ENCODE data around the gene LRRC40.
"Not testable (repeated sequence)": the region's sequence is repeated elsewhere in the genome, so short reads cannot be mapped to it uniquely, and the experiment has no call there.

LRRC40 gene

GRCh38 chr1:70205434-70206118 lies at the start of gene LRRC40:
TSS of gene LRRC40 (minus strand) at chr1:70205579. CDS start at chr1:70205540, 39 bp downstream.
- DNase-seq (ENCODE audit: low read depth in 2 of 2) = peak; percentile 87 to 93

DNA sequence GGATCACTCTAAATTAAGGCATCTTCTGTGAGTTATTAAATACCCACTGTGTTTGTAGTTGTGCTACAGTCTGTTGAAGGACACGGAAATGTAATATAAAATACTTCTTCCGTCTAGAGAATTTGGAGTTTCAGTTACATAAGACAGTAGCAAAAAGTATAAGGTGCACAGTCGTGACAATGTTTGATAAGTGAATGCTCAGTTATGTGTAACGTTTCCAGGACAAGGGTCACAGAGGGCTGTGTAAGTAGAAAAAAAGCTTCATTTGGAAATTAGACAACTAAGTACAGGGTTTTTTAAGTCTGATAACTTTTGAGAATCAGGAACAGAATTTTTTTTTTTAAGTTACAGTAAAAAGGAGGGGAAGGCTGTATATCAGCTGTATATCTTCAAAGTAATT lies 43.4 kb upstream of the LRRC40 start:
- DNase-seq (ENCODE audit: low read depth in 2 of 2) = no peak

- DNase-seq (ENCODE audit: low read depth in 2 of 2) = no peak
Observed at GRCh38 chr1:70247768-70248167, 42.4 kb upstream of the LRRC40 start.

DNA sequence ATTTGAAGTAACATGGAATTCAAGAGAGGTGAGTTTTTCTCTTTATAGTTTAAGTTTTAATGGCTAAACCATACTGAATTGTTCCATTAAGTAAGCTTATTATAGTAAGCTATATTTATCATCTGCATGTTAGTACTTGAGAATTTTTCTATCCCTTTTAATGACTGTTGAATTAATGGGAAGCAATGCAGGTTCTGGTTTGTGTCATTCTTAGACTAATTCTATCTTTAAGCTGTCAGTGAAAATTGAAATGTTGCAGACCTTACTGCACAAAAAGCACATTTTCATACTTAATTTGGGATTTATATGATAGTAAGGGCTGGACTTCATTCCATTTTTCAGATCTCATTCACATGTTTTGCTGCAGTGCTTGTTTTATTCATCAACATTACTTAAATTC lies 41.7 kb upstream of the LRRC40 start:
- no peak for DNase-seq (ENCODE audit: low read depth in 2 of 2)

DNA sequence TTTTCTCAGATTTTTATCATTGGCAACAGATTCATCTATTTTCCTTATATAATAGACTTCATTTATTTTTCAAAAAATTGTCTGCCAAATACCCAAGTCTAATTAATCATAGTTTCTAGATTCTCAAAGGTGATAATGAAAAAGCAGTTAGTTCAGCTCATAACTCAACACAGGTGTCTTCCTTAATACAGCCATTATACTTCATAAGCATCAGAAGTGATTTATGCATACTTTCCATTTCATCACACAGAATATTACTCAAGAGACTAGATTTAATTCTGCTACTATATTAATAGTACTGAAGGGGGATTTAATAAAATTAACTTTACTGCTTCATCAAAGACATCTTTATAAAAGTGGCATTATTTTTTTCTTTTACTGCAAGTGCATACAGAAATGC lies 34.6 kb upstream of the LRRC40 start:
- no peak for DNase-seq (ENCODE audit: low read depth in 2 of 2)

DNA sequence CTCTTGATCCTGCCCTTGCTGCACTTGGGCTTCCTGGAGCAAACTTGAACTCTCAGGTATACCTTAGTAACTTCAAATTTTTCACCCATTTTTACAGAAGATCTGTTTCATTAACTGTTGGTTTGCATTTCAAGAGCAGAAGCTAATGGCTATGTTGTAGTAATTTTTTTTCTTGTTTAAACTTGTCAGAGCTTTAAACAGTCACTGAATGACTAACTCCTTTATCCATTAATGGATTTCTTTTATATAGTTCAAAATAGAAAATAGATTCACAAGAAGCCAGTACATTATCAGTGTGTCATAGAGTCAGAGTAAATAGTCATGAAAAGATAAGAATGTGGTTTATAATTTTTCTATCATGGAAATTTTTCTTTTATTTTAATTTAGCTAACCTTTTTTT lies 29.4 kb upstream of the LRRC40 start:
- DNase-seq (ENCODE audit: low read depth in 2 of 2) = no peak

DNA sequence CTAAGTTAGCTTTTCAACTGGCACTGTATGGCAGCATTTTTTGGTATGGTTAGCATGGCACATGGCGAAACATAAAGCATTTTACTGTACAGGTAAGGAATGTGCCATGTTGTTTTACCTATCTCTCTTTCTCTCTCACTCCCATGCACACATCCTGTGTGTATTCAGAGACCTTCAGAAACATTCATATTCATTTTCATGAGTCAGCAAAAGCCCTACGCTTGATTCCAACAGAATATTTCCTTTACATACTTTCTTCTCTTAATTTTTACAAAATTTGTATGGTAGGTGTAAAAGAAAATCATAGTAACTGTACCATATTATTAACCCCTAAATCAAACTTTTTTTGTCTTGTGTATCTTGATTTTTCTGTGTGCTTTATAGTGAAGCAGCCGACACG lies 26.1 kb upstream of the LRRC40 start:
- DNase-seq (ENCODE audit: low read depth in 2 of 2) = no peak

- DNase-seq (ENCODE audit: low read depth in 2 of 2) = no peak
Observed at GRCh38 chr1:70228670-70229069, 23.3 kb upstream of the LRRC40 start.

DNA sequence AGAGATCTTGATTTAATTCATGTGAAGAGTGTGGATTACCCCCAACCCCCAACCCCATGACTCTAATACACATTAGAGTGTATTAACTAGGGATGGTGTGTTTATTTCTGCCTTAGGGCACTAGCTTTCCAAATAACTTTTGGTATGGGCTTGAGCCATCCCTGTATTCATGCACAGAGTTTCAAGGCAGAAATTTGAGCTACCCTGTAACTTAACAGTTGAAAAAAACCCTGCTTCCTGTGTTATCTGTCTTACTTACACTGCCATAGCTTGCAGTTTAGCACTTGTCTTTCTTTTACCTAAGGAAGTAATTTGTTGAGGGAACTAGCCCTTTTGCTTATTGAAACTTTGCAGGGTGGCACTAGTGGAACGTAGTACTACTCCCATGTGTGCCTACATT lies 22.1 kb upstream of the LRRC40 start:
- no peak for DNase-seq (ENCODE audit: low read depth in 2 of 2)

DNA sequence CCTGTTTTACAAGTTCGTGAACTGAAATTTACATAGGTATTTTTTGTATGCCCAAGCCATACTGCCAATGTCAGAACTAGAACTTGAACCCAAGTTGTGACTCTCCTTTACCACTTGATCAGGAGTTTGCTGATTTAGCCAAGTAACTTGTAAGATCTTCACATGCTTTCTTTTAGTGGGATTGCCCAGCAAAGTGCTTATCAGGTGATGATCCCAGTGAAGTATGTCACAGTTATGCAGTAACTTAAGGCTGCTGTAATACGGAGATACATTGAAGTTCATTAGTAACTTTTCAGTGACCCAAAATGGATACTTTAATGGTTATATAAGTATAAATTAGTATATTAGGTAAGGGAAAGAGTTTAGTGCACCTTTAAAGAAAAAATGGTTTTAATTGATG lies 19.6 kb upstream of the LRRC40 start:
- DNase-seq (ENCODE audit: low read depth in 2 of 2) = no peak

- DNase-seq (ENCODE audit: low read depth in 2 of 2) = no peak
Observed at GRCh38 chr1:70222716-70223235, 17.4 kb upstream of the LRRC40 start.

DNA sequence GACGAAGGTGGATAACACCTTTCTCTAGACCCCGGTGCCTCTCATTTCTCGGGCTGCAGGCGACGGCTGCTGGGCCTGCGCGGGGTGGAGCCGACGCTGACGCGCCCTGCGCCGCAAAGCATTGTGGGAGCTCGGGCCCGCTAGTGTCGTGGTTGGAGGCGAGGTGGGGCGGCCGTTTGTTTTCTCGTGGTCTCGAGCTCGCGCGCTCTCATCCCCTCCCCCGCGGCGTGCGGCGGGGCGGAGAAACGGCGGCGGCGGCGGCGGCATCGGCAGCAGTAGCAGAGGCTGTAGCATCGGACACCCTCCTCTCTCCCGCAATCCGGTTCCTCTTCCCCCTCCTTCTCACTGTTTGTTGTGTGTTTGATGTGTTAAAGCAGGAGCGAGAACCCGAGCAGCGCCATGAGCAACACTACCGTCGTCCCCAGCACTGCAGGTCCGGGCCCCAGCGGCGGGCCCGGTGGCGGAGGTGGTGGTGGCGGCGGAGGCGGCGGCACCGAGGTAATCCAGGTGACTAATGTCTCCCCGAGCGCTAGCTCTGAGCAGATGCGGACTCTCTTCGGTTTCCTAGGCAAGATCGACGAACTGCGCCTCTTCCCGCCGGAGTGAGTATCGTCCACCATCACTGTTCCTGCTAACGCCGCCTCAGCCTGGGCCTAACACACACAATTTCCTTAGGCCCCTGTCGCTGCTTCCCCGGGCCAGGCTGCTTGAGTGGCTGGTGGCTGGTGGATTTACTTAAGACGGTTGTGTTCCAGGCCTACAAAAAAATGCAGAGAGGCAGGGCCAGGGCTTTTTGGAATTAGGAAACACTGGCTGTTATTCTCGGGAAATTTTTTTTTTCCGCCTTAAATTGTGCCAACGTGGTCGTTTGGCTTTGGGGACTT lies 16.1 kb upstream of the LRRC40 start, which contains the start of gene SRSF11:
Gene SRSF11, plus strand, starts transcription at position 143 of the 884 bp plus-strand sequence. Its CDS starts 257 bp downstream, at position 400.
- DNase-seq (ENCODE audit: low read depth in 2 of 2) = peak; percentile 91 to 94

DNA sequence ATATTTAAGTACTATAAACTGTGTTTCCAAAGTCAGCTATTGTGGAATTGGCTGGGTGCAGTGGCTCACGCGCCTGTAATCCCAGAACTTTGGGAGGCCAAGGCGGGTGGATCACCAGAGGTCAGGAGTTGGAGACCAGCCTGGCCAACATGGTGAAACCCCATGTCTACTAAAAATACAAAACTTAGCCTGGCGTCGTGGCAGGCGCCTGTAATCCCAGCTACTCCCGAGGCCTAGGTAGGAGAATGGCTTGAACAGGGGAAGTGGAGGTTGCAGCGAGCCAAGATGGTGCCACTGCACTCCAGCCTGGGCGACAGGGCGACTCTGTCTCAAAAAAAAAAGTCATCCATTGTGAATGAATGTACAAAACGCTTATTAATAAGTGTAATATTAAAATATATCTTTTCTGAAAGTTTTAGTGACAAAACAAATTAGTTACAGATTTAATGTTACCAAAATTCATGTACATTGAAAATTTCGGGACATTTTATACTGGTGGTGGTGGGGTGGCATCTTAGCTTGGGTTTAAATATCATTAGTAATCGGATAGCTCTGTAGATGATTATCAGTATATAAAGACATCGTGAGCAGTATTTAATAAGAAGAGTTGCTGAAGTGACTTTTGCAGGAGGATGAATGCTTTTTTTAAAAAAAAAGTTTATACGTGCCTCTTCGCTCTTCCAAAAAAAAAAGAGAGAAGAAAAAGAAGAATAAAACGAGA lies 15.3 kb upstream of the LRRC40 start:
- DNase-seq (ENCODE audit: low read depth in 2 of 2) = no peak

- DNase-seq (ENCODE audit: low read depth in 2 of 2) = no peak
Observed at GRCh38 chr1:70220015-70220414, 14.6 kb upstream of the LRRC40 start.

DNA sequence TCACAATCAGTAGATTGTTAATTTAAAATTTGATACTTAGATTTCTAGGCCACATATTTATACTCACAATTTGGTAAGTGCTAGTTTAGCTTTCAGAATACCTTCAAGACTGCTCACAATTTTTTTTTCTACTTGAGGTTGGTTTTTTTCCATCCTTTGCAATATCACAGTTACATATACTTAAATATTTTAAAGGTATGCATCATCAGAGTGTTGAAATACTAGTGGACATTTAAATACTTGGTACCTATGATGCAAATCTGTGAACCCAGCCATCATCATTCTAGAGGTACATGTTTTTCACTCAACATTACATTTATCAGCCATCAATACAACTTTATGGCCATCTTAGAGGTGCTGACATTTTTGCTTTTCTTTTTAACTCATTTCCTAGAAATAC lies 6.2 kb upstream of the LRRC40 start:
- DNase-seq (ENCODE audit: low read depth in 2 of 2) = no peak

- DNase-seq (ENCODE audit: low read depth in 2 of 2) = no peak
Observed at GRCh38 chr1:70210820-70211219, 5.4 kb upstream of the LRRC40 start.

GRCh38 chr1:70208292-70208691 lies 2.9 kb upstream of the LRRC40 start:
- no peak for DNase-seq (ENCODE audit: low read depth in 2 of 2)

GRCh38 chr1:70207492-70207891 lies 2.1 kb upstream of the LRRC40 start:
- DNase-seq (ENCODE audit: low read depth in 2 of 2) = no peak

DNA sequence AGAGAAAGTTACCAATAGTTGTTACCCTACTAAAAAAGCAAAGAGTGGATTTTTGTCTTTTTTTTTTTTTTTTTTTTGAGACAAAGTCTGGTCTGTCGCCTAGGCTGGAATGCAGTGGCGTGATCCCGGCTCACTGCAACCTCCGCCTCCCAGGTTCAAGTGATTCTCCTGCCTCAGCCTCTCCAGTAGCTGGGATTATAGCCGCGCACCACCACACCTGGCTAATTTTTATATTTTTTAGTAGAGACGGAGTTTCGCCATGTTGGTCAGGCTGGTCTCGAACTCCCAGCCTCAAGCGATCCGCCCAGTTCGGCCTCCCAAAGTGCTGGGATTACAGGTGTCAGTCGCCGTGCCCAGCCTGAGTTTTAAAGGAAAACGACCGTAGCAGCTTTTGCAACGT lies 1.5 kb upstream of the LRRC40 start:
- not testable (repeated sequence) for DNase-seq (ENCODE audit: low read depth in 2 of 2)

DNA sequence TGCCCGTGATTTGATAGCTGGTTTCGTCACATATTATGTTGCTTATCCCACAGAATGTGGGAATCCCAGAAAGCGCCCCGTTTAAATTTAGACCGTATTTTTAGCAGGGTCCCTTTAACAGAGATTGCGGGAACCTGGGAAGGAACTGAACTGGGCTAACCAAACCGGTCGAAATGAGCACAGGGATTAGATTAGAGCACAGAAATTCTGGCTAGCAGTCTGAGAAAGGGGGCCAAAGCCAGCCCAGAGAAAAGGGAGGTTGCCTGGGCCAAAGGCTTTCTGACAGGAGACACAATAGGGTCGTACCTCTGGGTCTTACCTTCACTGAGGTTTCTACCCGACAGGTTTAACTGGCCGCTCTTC lies 327 bp downstream of the LRRC40 start:
- DNase-seq (ENCODE audit: low read depth in 2 of 2) = no peak

DNA sequence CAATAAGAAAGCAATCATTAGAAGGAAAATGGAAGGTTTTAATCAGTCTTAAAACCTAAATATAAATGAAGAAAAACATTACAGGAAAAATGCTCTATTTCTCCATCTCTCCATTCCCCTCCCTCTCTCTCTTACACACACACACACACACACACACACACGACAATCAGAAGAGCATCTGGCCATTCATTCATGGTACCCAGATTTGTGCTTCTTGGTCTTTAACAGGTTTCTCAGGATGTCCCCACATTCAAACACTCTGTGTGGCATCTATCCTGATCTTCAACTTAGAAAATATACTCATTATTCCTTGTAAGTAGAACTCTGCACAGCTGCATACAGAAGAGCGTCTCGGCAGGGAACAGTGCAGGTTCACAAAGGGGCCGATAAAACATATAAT lies 779 bp downstream of the LRRC40 start:
- no peak for DNase-seq (ENCODE audit: low read depth in 2 of 2)

DNA sequence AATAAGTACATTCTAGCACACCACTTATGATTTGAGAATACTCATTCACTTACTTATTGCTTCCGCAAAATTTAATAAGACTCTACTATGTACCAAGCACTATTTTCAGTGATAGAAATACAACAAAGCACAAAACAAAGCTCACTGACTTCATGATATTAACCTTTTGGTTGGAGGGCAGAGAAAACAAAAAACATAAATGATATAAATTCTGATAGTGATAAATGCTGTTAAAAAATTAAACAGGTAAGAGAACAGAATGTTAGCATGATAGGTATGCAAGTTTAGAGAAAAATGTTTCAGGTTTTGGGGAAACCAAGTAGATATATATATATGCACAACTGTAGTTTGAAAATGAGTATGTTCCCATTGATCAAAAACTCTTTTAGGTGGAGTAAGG lies 1.2 kb downstream of the LRRC40 start:
- no peak for DNase-seq (ENCODE audit: low read depth in 2 of 2)
